ENCODE data around the gene HAUS8. TPM values are rescaled to one million over a fixed set of nuclear protein-coding genes. Genes with fewer than 3 reads are reported as not detected.
"Not testable (repeated sequence)": the region's sequence is repeated elsewhere in the genome, so short reads cannot be mapped to it uniquely, and the experiment has no call there.

Gene HAUS8
- total RNA-seq, 2 experiments from 2014 or later, result 47.3 to 74.1 TPM

- BruUV-seq (replicated peaks), result no TSS peak
- no peaks in the 10 kb centered on the region for H3K36me3 ChIP-seq (ENCODE audit: insufficient read depth, low read length)
- no peak overlapping the region; the same call in 1 of the 2 replicates for H2AFZ ChIP-seq (ENCODE audit: low read length)
- no peak for TF ChIP-seq CTCF (conservative IDR thresholded peaks at IDR 0.05; ENCODE audit: low read length)
- H3K27ac ChIP-seq (ENCODE audit: low read depth, low read length, poor library complexity, severe bottlenecking), result no peak overlapping the region
- ChIA-PET CTCF (ENCODE audit: unreplicated experiment) (no interaction called here), POLR2A (no interaction called here)
- H3K9me2 ChIP-seq (ENCODE audit: insufficient read depth, low read length), result no peaks in the 10 kb centered on the region
- intact Hi-C loops (cut with micrococcal nuclease; ENCODE audit: unreplicated experiment), result no loop called here
- H4K20me1 ChIP-seq (ENCODE audit: insufficient read depth, low read length), result no peaks in the 10 kb centered on the region
- no peak overlapping the region for H3K4me2 ChIP-seq (ENCODE audit: low read length)
- no peak overlapping the region for H3K4me3 ChIP-seq (ENCODE audit: low read depth, low read length, poor library complexity, severe bottlenecking)
- peaks cover 4% of the 10 kb centered on the region; the same call in 1 of the 2 replicates for H3K9me3 ChIP-seq (ENCODE audit: low read length)
- peaks cover 26% of the 10 kb centered on the region for H3K4me1 ChIP-seq (ENCODE audit: insufficient read depth, low read length, poor library complexity, severe bottlenecking)
- no peak for DNase-seq (ENCODE audit: low spot score)
- no peaks in the 10 kb centered on the region for H3K79me2 ChIP-seq (ENCODE audit: insufficient read depth, low read depth, low read length)
Observed at GRCh38 chr19:17020385-17020784, 54.9 kb downstream of the HAUS8 start.

- POLR2A ChIA-PET; H3K4me2 ChIP-seq (ENCODE audit: low read length); H3K9me3 ChIP-seq (ENCODE audit: low read length); H3K27ac ChIP-seq (ENCODE audit: low read depth, low read length, poor library complexity, severe bottlenecking); intact Hi-C loops (cut with micrococcal nuclease; ENCODE audit: unreplicated experiment); BruUV-seq (replicated peaks); H4K20me1 ChIP-seq (ENCODE audit: insufficient read depth, low read length); CTCF ChIA-PET (ENCODE audit: unreplicated experiment); H3K4me1 ChIP-seq (ENCODE audit: insufficient read depth, low read length, poor library complexity, severe bottlenecking); H3K79me2 ChIP-seq (ENCODE audit: insufficient read depth, low read depth, low read length); H3K36me3 ChIP-seq (ENCODE audit: insufficient read depth, low read length); DNase-seq (ENCODE audit: low spot score); H3K4me3 ChIP-seq (ENCODE audit: low read depth, low read length, poor library complexity, severe bottlenecking); H2AFZ ChIP-seq (ENCODE audit: low read length); H3K9me2 ChIP-seq (ENCODE audit: insufficient read depth, low read length): not testable (repeated sequence)
Observed at GRCh38 chr19:17014212-17014861, 60.9 kb downstream of the HAUS8 start.

- no peak for DNase-seq (ENCODE audit: low spot score)
- Histone ChIP-seq H3K4me2 (ENCODE audit: low read length) (no peak overlapping the region), H3K9me2 (ENCODE audit: insufficient read depth, low read length) (no peaks in the 10 kb centered on the region), H3K4me1 (ENCODE audit: insufficient read depth, low read length, poor library complexity, severe bottlenecking) (no peaks in the 10 kb centered on the region), H3K79me2 (ENCODE audit: insufficient read depth, low read depth, low read length) (no peaks in the 10 kb centered on the region), H3K9me3 (ENCODE audit: low read length) (no peaks in the 10 kb centered on the region), H3K4me3 (ENCODE audit: low read depth, low read length, poor library complexity, severe bottlenecking) (no peak overlapping the region), H3K36me3 (ENCODE audit: insufficient read depth, low read length) (no peaks in the 10 kb centered on the region), H4K20me1 (ENCODE audit: insufficient read depth, low read length) (no peaks in the 10 kb centered on the region), H3K27ac (ENCODE audit: low read depth, low read length, poor library complexity, severe bottlenecking) (no peak overlapping the region), H2AFZ (ENCODE audit: low read length) (no peak overlapping the region)
- POLR2A ChIA-PET, result no interaction called here
- CTCF ChIA-PET (ENCODE audit: unreplicated experiment), result no interaction called here
- intact Hi-C loops (cut with micrococcal nuclease; ENCODE audit: unreplicated experiment), result no loop called here
- no peak for TF ChIP-seq EZH2phosphoT487 (IDR thresholded peaks at IDR 0.05; ENCODE audit: borderline replicate concordance, low read depth, low read length)
- no TSS peak for BruUV-seq (replicated peaks)
Observed at GRCh38 chr19:17011485-17011884, 63.8 kb downstream of the HAUS8 start.

- Histone ChIP-seq H3K27ac (ENCODE audit: low read depth, low read length, poor library complexity, severe bottlenecking) (no peak overlapping the region), H2AFZ (ENCODE audit: low read length) (no peak overlapping the region), H4K20me1 (ENCODE audit: insufficient read depth, low read length) (no peaks in the 10 kb centered on the region), H3K4me1 (ENCODE audit: insufficient read depth, low read length, poor library complexity, severe bottlenecking) (no peaks in the 10 kb centered on the region), H3K9me2 (ENCODE audit: insufficient read depth, low read length) (no peaks in the 10 kb centered on the region), H3K36me3 (ENCODE audit: insufficient read depth, low read length) (no peaks in the 10 kb centered on the region), H3K4me2 (ENCODE audit: low read length) (no peak overlapping the region), H3K9me3 (ENCODE audit: low read length) (no peaks in the 10 kb centered on the region), H3K4me3 (ENCODE audit: low read depth, low read length, poor library complexity, severe bottlenecking) (no peak overlapping the region), H3K79me2 (ENCODE audit: insufficient read depth, low read depth, low read length) (no peaks in the 10 kb centered on the region)
- DNase-seq (ENCODE audit: low spot score), result no peak
- no TSS peak for BruUV-seq (replicated peaks)
- intact Hi-C loops (cut with micrococcal nuclease; ENCODE audit: unreplicated experiment), result no loop called here
- ChIA-PET CTCF (ENCODE audit: unreplicated experiment) (no interaction called here), POLR2A (no interaction called here)
- TF ChIP-seq EZH2phosphoT487 (IDR thresholded peaks at IDR 0.05; ENCODE audit: borderline replicate concordance, low read depth, low read length), result no peak
- TF ChIP-seq CTCF (conservative IDR thresholded peaks at IDR 0.05; ENCODE audit: low read length), result no peak
Observed at GRCh38 chr19:17006579-17006978, 68.7 kb downstream of the HAUS8 start.
